OCI-LY1 (cell line): ENCODE data around the gene PALD1.

Experiments used
- H2AFZ ChIP-seq: fragments of 200-600 bp; sonication (generic), shearing (Covaris generic); 2 replicates; pipeline ENCODE4 v1.6.0; 2014; ENCODE audit warnings: antibody characterized with exemption, mild to moderate bottlenecking, low read length
- H3F3A ChIP-seq: fragments of 200-600 bp; sonication (generic), shearing (Covaris generic); 2 replicates; pipeline ENCODE4 v1.6.0; 2014; ENCODE audit warnings: mild to moderate bottlenecking, antibody characterized with exemption, low read length, moderate library complexity; ENCODE audit not compliant: insufficient read depth
- H3K27ac ChIP-seq: fragments of 200-600 bp; sonication (generic); 2 replicates; pipeline ENCODE4 v1.5.1; 2014; ENCODE audit warnings: low read length, mixed run types, mild to moderate bottlenecking, low read depth; ENCODE audit not compliant: poor library complexity, severe bottlenecking
- H3K27me3 ChIP-seq: fragments of 200-600 bp; sonication (generic); 2 replicates; pipeline ENCODE4 v1.6.0; 2014; ENCODE audit warnings: antibody characterized with exemption, mild to moderate bottlenecking, low read length, moderate library complexity; ENCODE audit not compliant: insufficient read depth
- H3K36me3 ChIP-seq: fragments of 200-600 bp; sonication (generic); 2 replicates; pipeline ENCODE4 v1.6.1; 2014; ENCODE audit warnings: mild to moderate bottlenecking, antibody characterized with exemption, low read length, moderate library complexity, mixed read lengths; ENCODE audit not compliant: insufficient read depth
- H3K4me1 ChIP-seq: fragments of 200-600 bp; sonication (generic); 2 replicates; pipeline ENCODE4 v1.5.1; 2014; ENCODE audit warnings: mild to moderate bottlenecking, low read length, moderate library complexity; ENCODE audit not compliant: insufficient read depth, severe bottlenecking
- H3K4me2 ChIP-seq: fragments of 200-600 bp; sonication (generic), shearing (Covaris generic); 2 replicates; pipeline ENCODE4 v1.6.1; 2014; ENCODE audit warnings: low read length
- H3K4me3 ChIP-seq: fragments of 200-600 bp; sonication (generic); 2 replicates; pipeline ENCODE4 v1.5.1; 2014; ENCODE audit warnings: low read length, low read depth, mild to moderate bottlenecking, mixed read lengths; ENCODE audit not compliant: poor library complexity, severe bottlenecking
- H3K79me2 ChIP-seq: fragments of 200-600 bp; shearing (Covaris generic); 2 replicates; pipeline ENCODE4 v1.6.1; 2016; ENCODE audit warnings: mixed run types, low read length, mixed read lengths; ENCODE audit not compliant: insufficient read depth
- H3K9ac ChIP-seq: fragments of 200-600 bp; sonication (generic), shearing (Covaris generic); 2 replicates; pipeline ENCODE4 v1.6.1; 2014; ENCODE audit warnings: mild to moderate bottlenecking, low read length, mixed read lengths
- H3K9me2 ChIP-seq: fragments of 200-600 bp; sonication (generic), shearing (Covaris generic); 2 replicates; pipeline ENCODE4 v1.6.1; 2014; ENCODE audit warnings: low read depth, mild to moderate bottlenecking, low read length, mixed read lengths
- H3K9me3 ChIP-seq: fragments of 200-600 bp; shearing (Covaris generic); 2 replicates; pipeline ENCODE4 v1.6.1; 2014; ENCODE audit warnings: low read length, mixed read lengths
- H4K20me1 ChIP-seq: fragments of 200-600 bp; sonication (generic), shearing (Covaris generic); 2 replicates; pipeline ENCODE4 v1.6.0; 2016; ENCODE audit warnings: mild to moderate bottlenecking, low read length; ENCODE audit not compliant: insufficient read depth
- EZH2 ChIP-seq: fragments of 200-600 bp; sonication (generic), shearing (Covaris generic); IDR thresholded peaks from 2 replicates; pipeline ENCODE4 v1.8.0; 2017; ENCODE audit warnings: borderline replicate concordance, mixed run types, mild to moderate bottlenecking, antibody characterized with exemption, low read length, moderate library complexity, mixed read lengths
- TF ChIP-seq, protein P1 (sequence below): fragments of 200-600 bp; sonication (generic), shearing (Covaris generic); IDR thresholded peaks from 2 replicates; pipeline ENCODE4 v1.5.1; 2017; ENCODE audit warnings: mild to moderate bottlenecking, antibody characterized with exemption, low read length, moderate library complexity, mixed read lengths

The PALD1 gene

DNA sequence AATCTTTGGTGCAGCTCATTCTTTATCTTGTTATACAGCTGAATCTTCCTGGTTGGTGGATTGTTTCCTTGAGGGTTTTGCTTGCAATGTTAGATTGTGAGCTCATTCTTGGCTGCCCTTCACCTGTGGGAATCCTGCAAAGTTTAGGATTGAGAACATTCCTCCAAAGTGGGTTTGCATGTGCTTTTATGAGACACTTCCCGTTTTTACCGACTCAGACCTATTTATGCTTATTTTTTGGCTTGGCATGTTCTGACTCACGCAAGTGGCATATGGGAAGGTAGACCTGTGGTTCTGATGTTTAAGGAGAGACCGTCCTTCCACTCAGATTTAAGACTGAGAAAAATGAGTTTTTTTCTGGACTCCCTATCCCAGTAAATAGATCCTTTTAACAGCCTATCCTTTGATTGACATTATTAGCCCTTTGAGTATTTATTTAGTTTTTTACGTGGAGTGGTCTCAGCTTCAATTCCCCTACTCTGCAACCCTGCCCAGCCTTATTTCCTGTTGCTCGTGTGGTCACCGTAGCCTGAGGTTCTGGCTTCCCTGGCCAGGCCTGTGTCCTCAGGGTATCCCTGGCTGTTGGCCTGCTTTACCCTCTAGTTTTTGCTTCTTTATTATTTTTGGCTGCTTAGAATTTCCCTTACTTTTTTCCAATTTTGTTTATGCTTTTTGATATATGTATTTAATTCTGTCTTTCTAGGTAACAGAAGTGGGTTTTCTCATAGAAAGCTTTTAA lies 137.4 kb downstream of the PALD1 start:
- Histone ChIP-seq H3K4me1 (peaks cover 44% of the 10 kb centered on the region), H3K9me2 (no peaks in the 10 kb centered on the region), H3K79me2 (no peaks in the 10 kb centered on the region), H3K4me2 (no peak overlapping the region), H3K9me3 (0 out of 2 replicates have a peak, but pooled peaks cover 8% of the 10 kb centered on the region), H3K36me3 (no peaks in the 10 kb centered on the region), H3F3A (no peaks in the 10 kb centered on the region), H3K27ac (no peak overlapping the region), H3K4me3 (no peak overlapping the region), H4K20me1 (no peaks in the 10 kb centered on the region), H3K27me3 (no peaks in the 10 kb centered on the region), H2AFZ (no peak overlapping the region), H3K9ac (no peak overlapping the region)
- TF ChIP-seq EZH2: no peak

DNA sequence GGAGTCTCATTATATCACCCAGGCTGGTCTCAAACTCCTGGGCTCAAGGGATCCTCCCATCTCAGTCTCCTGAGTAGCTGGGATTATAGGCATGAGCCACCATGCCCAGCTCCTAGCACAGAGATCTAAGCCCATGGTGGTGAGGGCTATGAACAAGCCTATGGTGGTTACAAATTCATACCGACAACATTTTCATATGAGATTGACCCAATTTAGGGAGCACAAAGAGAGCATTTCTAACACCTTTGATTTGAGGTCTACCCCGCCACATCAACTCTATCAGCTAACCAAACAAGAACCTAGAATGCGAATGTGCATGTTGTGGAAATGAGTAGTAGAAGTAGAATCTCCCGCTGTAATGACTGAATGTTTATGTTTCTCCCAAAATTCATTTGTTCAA lies 138.2 kb downstream of the PALD1 start:
- no peak for TF ChIP-seq EZH2
- TF ChIP-seq, protein P1, sequence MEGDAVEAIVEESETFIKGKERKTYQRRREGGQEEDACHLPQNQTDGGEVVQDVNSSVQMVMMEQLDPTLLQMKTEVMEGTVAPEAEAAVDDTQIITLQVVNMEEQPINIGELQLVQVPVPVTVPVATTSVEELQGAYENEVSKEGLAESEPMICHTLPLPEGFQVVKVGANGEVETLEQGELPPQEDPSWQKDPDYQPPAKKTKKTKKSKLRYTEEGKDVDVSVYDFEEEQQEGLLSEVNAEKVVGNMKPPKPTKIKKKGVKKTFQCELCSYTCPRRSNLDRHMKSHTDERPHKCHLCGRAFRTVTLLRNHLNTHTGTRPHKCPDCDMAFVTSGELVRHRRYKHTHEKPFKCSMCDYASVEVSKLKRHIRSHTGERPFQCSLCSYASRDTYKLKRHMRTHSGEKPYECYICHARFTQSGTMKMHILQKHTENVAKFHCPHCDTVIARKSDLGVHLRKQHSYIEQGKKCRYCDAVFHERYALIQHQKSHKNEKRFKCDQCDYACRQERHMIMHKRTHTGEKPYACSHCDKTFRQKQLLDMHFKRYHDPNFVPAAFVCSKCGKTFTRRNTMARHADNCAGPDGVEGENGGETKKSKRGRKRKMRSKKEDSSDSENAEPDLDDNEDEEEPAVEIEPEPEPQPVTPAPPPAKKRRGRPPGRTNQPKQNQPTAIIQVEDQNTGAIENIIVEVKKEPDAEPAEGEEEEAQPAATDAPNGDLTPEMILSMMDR: no peak
- Histone ChIP-seq H3K79me2 (no peaks in the 10 kb centered on the region), H3K9me3 (0 out of 2 replicates have a peak, but pooled peaks cover 8% of the 10 kb centered on the region), H3K27ac (no peak overlapping the region), H3K4me2 (no peak overlapping the region), H3K4me1 (peaks cover 40% of the 10 kb centered on the region), H3K4me3 (no peak overlapping the region), H3K9me2 (no peaks in the 10 kb centered on the region), H3K36me3 (no peaks in the 10 kb centered on the region), H3K9ac (no peak overlapping the region), H3F3A (no peaks in the 10 kb centered on the region), H3K27me3 (no peaks in the 10 kb centered on the region), H4K20me1 (no peaks in the 10 kb centered on the region), H2AFZ (no peak overlapping the region)
